K562 (cell line): ENCODE measurements around the gene AIDA. TPM values are rescaled to one million over a fixed set of nuclear protein-coding genes. Genes with fewer than 3 reads are reported as not detected.
A peak's percentile ranks its signal among the peaks of the same experiment; 100 is the strongest.

Experiments used
- CREB1 ChIP-seq, 2 experiments: sonication (generic) in 1 of 2; formaldehyde crosslinking in 1 of 2; IDR thresholded peaks; 2 replicates each; pipeline versions ENCODE4 v1.6.1 to v1.8.0; 2012 to 2022; ENCODE audit warnings: inconsistent platforms in 1 of 2, mild to moderate bottlenecking in 1 of 2, missing genetic modification reagents in 1 of 2, moderate library complexity in 1 of 2
- FOXP1 ChIP-seq: sonication (generic); formaldehyde crosslinking; IDR thresholded peaks from 2 replicates; pipeline ENCODE4 v1.8.0; 2022; ENCODE audit warnings: mild to moderate bottlenecking, missing genetic modification reagents
- HOXB6 ChIP-seq: fragments of 250-450 bp; sonication (Bioruptor Pico); IDR thresholded peaks from 2 replicates; pipeline ENCODE4 v1.5.1; 2022; ENCODE audit warnings: mild to moderate bottlenecking, borderline replicate concordance
- KDM2B ChIP-seq: fragments of 250-450 bp; sonication (Bioruptor Pico); IDR thresholded peaks from 2 replicates; pipeline ENCODE4 v1.8.0; 2021; ENCODE audit warnings: mild to moderate bottlenecking, moderate library complexity
- LEF1 ChIP-seq: fragments of 450-650 bp; IDR thresholded peaks from 2 replicates; pipeline ENCODE4 v1.6.1; 2016; ENCODE audit warnings: mild to moderate bottlenecking
- MBD2 ChIP-seq: sonication (generic); IDR thresholded peaks from 2 replicates; pipeline ENCODE4 v1.6.1; 2016; ENCODE audit warnings: low read depth, borderline replicate concordance
- NR0B1 ChIP-seq: fragments of 450-650 bp; IDR thresholded peaks from one replicate; pipeline ENCODE4 v1.6.1; 2018; ENCODE audit warnings: mild to moderate bottlenecking, moderate library complexity; ENCODE audit not compliant: partially characterized antibody
- PBX2 ChIP-seq, 2 experiments: IDR thresholded peaks in 1 of 2; conservative IDR thresholded peaks in 1 of 2; 2 replicates each; pipeline ENCODE4 v1.6.1; 2016; ENCODE audit warnings: low read depth in 2 of 2, mild to moderate bottlenecking in 1 of 2, missing compliant biosample characterization in 1 of 2, missing genetic modification characterization in 1 of 2, moderate library complexity in 1 of 2
- PHF21A ChIP-seq: fragments of 450-650 bp; IDR thresholded peaks from 2 replicates; pipeline ENCODE4 v1.6.1; 2017; ENCODE audit warnings: low read depth, borderline replicate concordance
- PHTF2 ChIP-seq: fragments of 250-450 bp; sonication (Bioruptor Pico); IDR thresholded peaks from 2 replicates; pipeline ENCODE4 v1.5.0; 2021; ENCODE audit warnings: mild to moderate bottlenecking
- RBM14 ChIP-seq: fragments of 200-400 bp; formaldehyde crosslinking; IDR thresholded peaks from 2 replicates; pipeline ENCODE4 v1.6.1; 2018; ENCODE audit warnings: low read depth, mild to moderate bottlenecking, low read length, moderate library complexity, borderline replicate concordance; ENCODE audit not compliant: insufficient read depth
- SAFB2 ChIP-seq: fragments of 200-400 bp; formaldehyde crosslinking; IDR thresholded peaks from 2 replicates; pipeline ENCODE4 v1.6.1; 2018; ENCODE audit warnings: borderline replicate concordance, low read length, low read depth, moderate library complexity; ENCODE audit not compliant: severe bottlenecking
- SLC30A9 ChIP-seq: fragments of 250-450 bp; sonication (Bioruptor Pico); IDR thresholded peaks from 2 replicates; pipeline ENCODE4 v1.8.0; 2022; ENCODE audit warnings: mild to moderate bottlenecking, moderate library complexity
- SMAD2 ChIP-seq: fragments of 150-350 bp; IDR thresholded peaks from 2 replicates; pipeline ENCODE4 v1.6.1; 2014; ENCODE audit warnings: low read depth, mild to moderate bottlenecking, low read length
- WHSC1 ChIP-seq: IDR thresholded peaks from one replicate; pipeline ENCODE4 v1.6.1; 2012; ENCODE audit warnings: low read length, control low read depth, inconsistent platforms
- ZFP30 ChIP-seq: fragments of 250-450 bp; sonication (Bioruptor Pico); IDR thresholded peaks from 2 replicates; pipeline ENCODE4 v1.8.0; 2022; ENCODE audit warnings: moderate library complexity, mild to moderate bottlenecking, inconsistent platforms, borderline replicate concordance
- ZNF280B ChIP-seq: fragments of 250-450 bp; sonication (Bioruptor Pico); IDR thresholded peaks from 2 replicates; pipeline ENCODE4 v1.5.1; 2021; ENCODE audit warnings: mild to moderate bottlenecking
- ZNF436 ChIP-seq: fragments of 250-450, 450-650 bp; sonication (Bioruptor Pico); formaldehyde crosslinking; IDR thresholded peaks from 2 replicates; pipeline ENCODE4 v1.7.0; 2020; ENCODE audit warnings: mild to moderate bottlenecking
- ZNF449 ChIP-seq: fragments of 250-450 bp; sonication (Bioruptor Pico); IDR thresholded peaks from 2 replicates; pipeline ENCODE4 v1.8.0; 2022; ENCODE audit warnings: moderate library complexity, mild to moderate bottlenecking, inconsistent platforms
- polyA plus RNA-seq, 8 experiments: library from polyadenylated mRNA; depleted of rRNA in 4 of 8; stranded (reverse) in 5 of 8; unstranded in 3 of 8; fragments of >200 nt; fragmentation: Nextera tagmentation in 2 of 8; fragmentation: Illumina TruSeq in 1 of 8; extraction: Ambion mirVana in 2 of 8; extraction: Trizol in 1 of 8; gene quantifications; 2 replicates each; pipeline versions ENCODE4 v1.2.1 to v1.2.3, GENCODE V29; 2011 to 2014; ENCODE audit warnings: inconsistent platforms in 1 of 8, missing spikeins in 1 of 8
- total RNA-seq, 7 experiments: library from RNA; depleted of rRNA in 6 of 7; stranded (reverse); fragments of >200 nt in 6 of 7; fragmentation: Illumina TruSeq in 2 of 7; extraction: Trizol in 2 of 7; gene quantifications; 2 replicates each; pipeline versions ENCODE4 v1.2.1 to v1.2.3, GENCODE V29; 2011 to 2021; ENCODE audit warnings: low replicate concordance in 1 of 7

AIDA gene
- total and polyA plus RNA-seq, 9 of the 15 experiments (the other 6 are each of a cell fraction or from before 2014, with no cell fraction given) = 18.2 to 77.9 (median 24.9) TPM

GRCh38 chr1:222712253-222713090 lies at the start of gene AIDA, which contains the start of gene BROX (continued):
- TF ChIP-seq WHSC1 (no peak), PBX2 (CRISPR knock-in tag; IDR thresholded peaks at IDR 0.05; ENCODE audit: low read depth) (no peak), PBX2 (tag; conservative IDR thresholded peaks at IDR 0.05; ENCODE audit: low read depth) (no peak), MBD2 (0 out of 2 replicates have a peak, but pooled peaks have one; percentile 49), SLC30A9 (CRISPR knock-in tag) (no peak), ZNF436 (no peak), SAFB2 (no peak), PHF21A (no peak), ZNF280B (CRISPR knock-in tag) (no peak), ZFP30 (CRISPR knock-in tag) (no peak), ZNF449 (CRISPR knock-in tag) (no peak), KDM2B (no peak), NR0B1 (no peak), PHTF2 (no peak), SMAD2 (no peak), CREB1 (IDR thresholded peaks at IDR 0.05) (peak; percentile 45; the same call in 1 of the 2 replicates), CREB1 (CRISPR knock-in tag; IDR thresholded peaks at IDR 0.05) (no peak), LEF1 (0 out of 2 replicates have a peak, but pooled peaks have one; percentile 33), HOXB6 (CRISPR knock-in tag) (peak; percentile 70; the same call in 1 of the 2 replicates), FOXP1 (CRISPR knock-in tag) (no peak), RBM14 (no peak)
